GM12878 (cell line): ENCODE data around the gene RBM7. TPM values are rescaled to one million over a fixed set of nuclear protein-coding genes. Genes with fewer than 3 reads are reported as not detected.

Source experiments
- ATAC-seq: fragments of 200-7000 bp; cut with Tn5 transposase; 3 replicates; pipeline ENCODE4 v1.9.1; 2020; ENCODE audit warnings: mild to moderate bottlenecking, moderate library complexity
- BruUV-seq: library from RNA; stranded (reverse); fragments of 400-500 nt; replicated peaks from 2 replicates; lab custom pipeline; 2021; lab: Mats Ljungman, UMichigan
- CTCF ChIA-PET: fragments of 300-600 bp; sonication (Branson Sonifier 250); formaldehyde crosslinking; extraction: SDS; loops from one replicate; lab custom pipeline; 2021; ENCODE audit warnings: inconsistent platforms; lab: Yijun Ruan, JAX
- POLR2A ChIA-PET: fragments of 350-600 bp; formaldehyde crosslinking; extraction: SDS; loops from one replicate; lab custom pipeline; 2021; ENCODE audit warnings: inconsistent platforms; lab: Charles Lee
- RAD21 ChIA-PET: fragments of 300-600 bp; sonication (Branson Sonifier 250); formaldehyde crosslinking; loops from one replicate; lab custom pipeline; 2023; ENCODE audit warnings: antibody characterized with exemption; ENCODE audit not compliant: unreplicated experiment; lab: Charles Lee
- SMC1A ChIA-PET: fragments of 300-600 bp; sonication (Branson Sonifier 250); formaldehyde crosslinking; loops from one replicate; lab custom pipeline; 2023; ENCODE audit not compliant: unreplicated experiment, uncharacterized antibody; lab: Charles Lee
- DNase-seq: peaks from one replicate; pipeline ENCODE4 v3.0.0-alpha.2; 2011; ENCODE audit warnings: low read depth, low spot score
- FAIRE-seq: peaks from 3 replicates; lab custom pipeline; 2011; peaks lifted over from hg19 to GRCh38; lab: Jason Lieb, UNC
- H2AFZ ChIP-seq: 2 replicates; pipeline ENCODE4 v1.6.0; 2011; ENCODE audit warnings: low read depth, low read length, control low read depth; ENCODE audit not compliant: control insufficient read depth
- H3K27ac ChIP-seq: 2 replicates; pipeline ENCODE4 v1.5.1; 2011; ENCODE audit warnings: control low read depth; ENCODE audit not compliant: control insufficient read depth, insufficient read depth
- H3K27me3 ChIP-seq, 2 experiments: replicated peaks in 1 of 2; 2 replicates each; pipeline versions ENCODE4 v1.6.0 to v1.6.1; 2011; ENCODE audit warnings: low read length in 1 of 2; ENCODE audit not compliant: control insufficient read depth in 2 of 2, insufficient read depth in 2 of 2
- H3K36me3 ChIP-seq, 2 experiments: 2 replicates each; pipeline ENCODE4 v1.5.1; 2011; ENCODE audit warnings: low read length in 1 of 2; ENCODE audit not compliant: control insufficient read depth in 2 of 2, insufficient read depth in 2 of 2
- H3K4me1 ChIP-seq: 2 replicates; pipeline ENCODE4 v1.6.1; 2011; ENCODE audit warnings: mild to moderate bottlenecking, low read length, moderate library complexity, mixed read lengths; ENCODE audit not compliant: control insufficient read depth, insufficient read depth
- H3K4me2 ChIP-seq: 2 replicates; pipeline ENCODE4 v1.6.0; 2011; ENCODE audit warnings: control low read depth; ENCODE audit not compliant: control insufficient read depth, insufficient read depth
- H3K4me3 ChIP-seq: fragments of 200-600 bp; sonication (generic); 2 replicates; pipeline ENCODE4 v1.5.1; 2016
- H3K79me2 ChIP-seq: 2 replicates; pipeline ENCODE4 v1.6.0; 2011; ENCODE audit warnings: low read length; ENCODE audit not compliant: control insufficient read depth, insufficient read depth
- H3K9ac ChIP-seq: 2 replicates; pipeline ENCODE4 v1.8.0; 2011; ENCODE audit warnings: low read length, control low read depth, mixed read lengths; ENCODE audit not compliant: control insufficient read depth, insufficient read depth
- H3K9me3 ChIP-seq: replicated peaks from 3 replicates; pipeline ENCODE4 v1.5.1; 2011; ENCODE audit warnings: mild to moderate bottlenecking, low read length; ENCODE audit not compliant: control insufficient read depth, insufficient read depth
- H4K20me1 ChIP-seq: 2 replicates; pipeline ENCODE4 v1.6.0; 2011; ENCODE audit not compliant: control insufficient read depth, insufficient read depth
- CEBPB ChIP-seq, 2 experiments: fragments of 150-350 bp in 1 of 2; IDR thresholded peaks; 2 replicates each; pipeline ENCODE4 v1.6.1; 2012 to 2014; ENCODE audit warnings: low read depth in 2 of 2, low read length in 2 of 2, borderline replicate concordance in 1 of 2, inconsistent platforms in 1 of 2
- CHD4 ChIP-seq: fragments of 200-600 bp; sonication (generic); IDR thresholded peaks from 2 replicates; pipeline ENCODE4 v1.6.1; 2016; ENCODE audit warnings: mild to moderate bottlenecking
- IKZF2 ChIP-seq, 2 experiments: fragments of 450-650 bp; IDR thresholded peaks; 2 replicates each; pipeline ENCODE4 v1.6.1; 2017; ENCODE audit warnings: mild to moderate bottlenecking in 2 of 2, moderate library complexity in 2 of 2
- JUND ChIP-seq: IDR thresholded peaks from 2 replicates; pipeline ENCODE4 v1.6.1; 2012; ENCODE audit warnings: low read depth, mild to moderate bottlenecking, low read length, improper control_type of control experiment, moderate library complexity
- NBN ChIP-seq: fragments of 450-650 bp; IDR thresholded peaks from 2 replicates; pipeline ENCODE4 v1.6.1; 2016
- whole genome bisulfite sequencing: methylation state at CpG from one replicate; pipeline ENCODE4 v1.1.6; 2016; ENCODE audit warnings: low lambda C conversion rate; ENCODE audit not compliant: insufficient replicate concordance, insufficient coverage; ENCODE audit errors: missing lambda C conversion rate; 5-methylcytosine and 5-hydroxymethylcytosine counted together
- in situ Hi-C: fragments of 300-500 bp; cut with MboI; formaldehyde crosslinking; loops from 9 replicates; pipeline ENCODE4 v1.14.3; 2018; ENCODE audit warnings: mixed read lengths
- intact Hi-C: fragments of 100-400 bp; cut with micrococcal nuclease; formaldehyde crosslinking; loops from one replicate; pipeline ENCODE4 v1.14.2; 2022; ENCODE audit not compliant: unreplicated experiment
- polyA plus RNA-seq, 11 experiments: library from polyadenylated mRNA; depleted of rRNA in 4 of 11; unstranded in 6 of 11; stranded (reverse) in 5 of 11; fragments of >200 nt; fragmentation: Nextera tagmentation in 4 of 11; fragmentation: Illumina TruSeq in 1 of 11; extraction: Ambion mirVana in 4 of 11; extraction: Trizol in 1 of 11; gene quantifications; 1 replicate in 1 of 11; 2 replicates in 10 of 11; pipeline versions ENCODE4 v1.2.1 to v1.2.3, GENCODE V29; 2011 to 2016; ENCODE audit warnings: inconsistent platforms in 2 of 11, missing spikeins in 2 of 11, low read depth in 1 of 11
- total RNA-seq, 4 experiments: library from RNA; depleted of rRNA in 3 of 4; stranded (reverse); fragments of >200 nt in 3 of 4; fragmentation: Illumina TruSeq in 1 of 4; extraction: Trizol in 1 of 4; gene quantifications; 2 replicates each; pipeline versions ENCODE4 v1.2.1 to v1.2.3, GENCODE V29; 2013 to 2021
- TF ChIP-seq, protein P1 (sequence below): IDR thresholded peaks from 2 replicates; pipeline ENCODE4 v1.6.1; 2011; ENCODE audit warnings: low read depth, mild to moderate bottlenecking, low read length, moderate library complexity, borderline replicate concordance; ENCODE audit errors: extremely low read depth

The RBM7 gene
- total and polyA plus RNA-seq, 10 of the 15 experiments (the other 5 are each of a cell fraction or from before 2014, with no cell fraction given) = 17.0 to 46.2 (median 26.0) TPM

- TF ChIP-seq JUND (no peak), CEBPB (IDR thresholded peaks at IDR 0.05; ENCODE audit: borderline replicate concordance in 1 of 2, low read depth in 2 of 2, low read length in 2 of 2) (no peak), NBN (no peak)
Measured at GRCh38 chr11:114440121-114440860, 39.8 kb downstream of the RBM7 start (continued).

DNA sequence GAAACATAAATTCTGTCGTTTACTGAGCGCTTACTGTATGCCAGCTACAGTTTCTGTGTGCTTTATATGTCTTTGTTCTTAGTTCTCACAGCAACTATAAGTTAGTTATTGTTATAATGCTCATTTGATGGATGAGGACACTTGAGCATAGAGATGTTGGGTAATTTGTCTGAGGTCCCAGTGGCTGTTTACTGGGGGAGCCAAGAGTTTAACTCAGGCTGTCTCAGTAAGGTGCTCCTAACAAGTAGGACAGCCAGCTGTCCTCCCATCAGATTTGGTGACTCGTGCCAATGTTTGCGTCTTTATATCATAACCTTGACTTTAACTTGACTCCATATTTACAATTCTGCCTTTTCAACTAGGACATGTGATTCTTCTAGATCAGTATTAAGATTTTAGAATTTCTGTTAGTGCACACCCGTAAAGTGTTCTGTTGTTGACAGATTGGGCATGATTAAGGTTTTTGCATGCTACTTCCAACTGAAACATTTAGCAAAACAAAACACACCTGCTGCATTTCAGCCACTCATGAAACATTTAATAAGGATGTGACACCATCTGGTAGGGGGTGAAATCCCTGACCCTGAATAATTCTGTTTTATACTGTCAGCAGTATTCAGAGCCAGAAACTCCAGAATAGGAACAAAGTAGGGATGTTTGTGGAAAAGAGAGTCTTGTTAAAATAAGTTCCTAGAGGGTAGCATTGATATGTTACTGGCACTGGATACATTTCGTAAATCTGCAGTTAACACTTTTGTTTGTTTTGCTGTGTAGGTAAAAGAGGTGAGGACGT is 40.7 kb downstream of the RBM7 start:
- Histone ChIP-seq H4K20me1 (no peaks in the 10 kb centered on the region), H3K9ac (no peak overlapping the region), H3K4me2 (no peak overlapping the region), H3K36me3 (no peaks in the 10 kb centered on the region), H3K9me3 (no peaks in the 10 kb centered on the region), H3K27me3 (no peaks in the 10 kb centered on the region; a peak in 1 of 4 replicates), H2AFZ (no peak overlapping the region), H3K79me2 (no peaks in the 10 kb centered on the region), H3K27ac (no peak overlapping the region), H3K4me3 (no peak overlapping the region), H3K4me1 (no peaks in the 10 kb centered on the region)
- intact Hi-C loops (no loop called here), in situ Hi-C loops (no loop called here)
- POLR2A ChIA-PET = no interaction called here
- SMC1A ChIA-PET = no interaction called here
- no peak for DNase-seq
- TF ChIP-seq CHD4 = no peak
- no peak for TF ChIP-seq IKZF2 (IDR thresholded peaks at IDR 0.05)
- TF ChIP-seq, protein P1, sequence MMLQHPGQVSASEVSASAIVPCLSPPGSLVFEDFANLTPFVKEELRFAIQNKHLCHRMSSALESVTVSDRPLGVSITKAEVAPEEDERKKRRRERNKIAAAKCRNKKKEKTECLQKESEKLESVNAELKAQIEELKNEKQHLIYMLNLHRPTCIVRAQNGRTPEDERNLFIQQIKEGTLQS = no peak
- CTCF ChIA-PET = no interaction called here
- ATAC-seq = no peak
- no TSS peak for BruUV-seq
- no peak for FAIRE-seq
- RAD21 ChIA-PET = no interaction called here
- WGBS = 73% methylated on average over 7 of the region's 7 CpGs
